ENCODE measurements around the gene NQO2. TPM values are rescaled to one million over a fixed set of nuclear protein-coding genes. Genes with fewer than 3 reads are reported as not detected.
"Not testable (repeated sequence)": the region's sequence is repeated elsewhere in the genome, so short reads cannot be mapped to it uniquely, and the experiment has no call there.

NQO2 gene
- total RNA-seq, 3 donors from 2014 or later, result 13.4 to 24.1 (median 23.2) TPM

GRCh38 chr6:3001146-3001772 lies 1.6 kb downstream of the NQO2 start:
- peaks cover 15% of the 10 kb centered on the region for H3K4me1 ChIP-seq (ENCODE audit: low read depth)
- no peak overlapping the region for H3K4me3 ChIP-seq
- DNase-seq, result no peak
- no peak for TF ChIP-seq CTCF (IDR thresholded peaks at IDR 0.05)
- no peak for ATAC-seq
- no peaks in the 10 kb centered on the region for H3K9me3 ChIP-seq
- H3K36me3 ChIP-seq (ENCODE audit: low read depth), result no peaks in the 10 kb centered on the region
- intact Hi-C loops (cut with DNase I, micrococcal nuclease), result no loop called here

- DNase-seq, result no peak
- intact Hi-C loops (cut with DNase I, micrococcal nuclease), result no loop called here
- no peaks in the 10 kb centered on the region for H3K36me3 ChIP-seq (ENCODE audit: low read depth)
- H3K4me3 ChIP-seq, result no peak overlapping the region
- H3K9me3 ChIP-seq, result no peaks in the 10 kb centered on the region
- peaks cover 15% of the 10 kb centered on the region for H3K4me1 ChIP-seq (ENCODE audit: low read depth)
- no peak for TF ChIP-seq CTCF (IDR thresholded peaks at IDR 0.05)
- peak; percentile 28 for ATAC-seq
Measured at GRCh38 chr6:3001773-3002293, 2.1 kb downstream of the NQO2 start.

GRCh38 chr6:3003226-3003625 lies 3.5 kb downstream of the NQO2 start:
- intact Hi-C loops (cut with DNase I, micrococcal nuclease); H3K9me3 ChIP-seq; H3K36me3 ChIP-seq (ENCODE audit: low read depth); DNase-seq; H3K4me3 ChIP-seq; ATAC-seq: not testable (repeated sequence)
- H3K4me1 ChIP-seq (ENCODE audit: low read depth), result peaks cover 15% of the 10 kb centered on the region

GRCh38 chr6:3005077-3005476 lies 5.4 kb downstream of the NQO2 start:
- Histone ChIP-seq H3K4me3 (no peak overlapping the region), H3K4me1 (ENCODE audit: low read depth) (peaks cover 6% of the 10 kb centered on the region), H3K36me3 (ENCODE audit: low read depth) (no peaks in the 10 kb centered on the region), H3K9me3 (no peaks in the 10 kb centered on the region)
- intact Hi-C loops (cut with DNase I, micrococcal nuclease), result no loop called here
- ATAC-seq (no peak), DNase-seq (no peak)
- no peak for TF ChIP-seq CTCF (IDR thresholded peaks at IDR 0.05)

GRCh38 chr6:3005874-3006273 lies 6.2 kb downstream of the NQO2 start:
- no peak for ATAC-seq
- no peaks in the 10 kb centered on the region for H3K4me1 ChIP-seq (ENCODE audit: low read depth)
- no peaks in the 10 kb centered on the region for H3K9me3 ChIP-seq
- no peak for TF ChIP-seq CTCF (IDR thresholded peaks at IDR 0.05)
- no peak overlapping the region for H3K4me3 ChIP-seq
- DNase-seq, result no peak
- no peaks in the 10 kb centered on the region for H3K36me3 ChIP-seq (ENCODE audit: low read depth)
- intact Hi-C loops (cut with DNase I, micrococcal nuclease), result no loop called here

GRCh38 chr6:3006476-3006875 lies 6.8 kb downstream of the NQO2 start:
- intact Hi-C loops (cut with DNase I, micrococcal nuclease), result no loop called here
- Histone ChIP-seq H3K4me3 (no peak overlapping the region), H3K9me3 (peaks cover 5% of the 10 kb centered on the region), H3K4me1 (ENCODE audit: low read depth) (no peaks in the 10 kb centered on the region), H3K36me3 (ENCODE audit: low read depth) (no peaks in the 10 kb centered on the region)
- TF ChIP-seq CTCF (IDR thresholded peaks at IDR 0.05), result no peak
- ATAC-seq (no peak), DNase-seq (no peak)

All from mucosa of descending colon (tissue), 3 donors.